DND-41 (cell line): Measurements from ENCODE around the gene COPS8.

Source experiments
- CTCF ChIP-seq: IDR thresholded peaks from 2 replicates; pipeline ENCODE4 v1.5.1; 2012; ENCODE audit warnings: borderline replicate concordance, low read length, moderate library complexity, mild to moderate bottlenecking; ENCODE audit not compliant: poor library complexity, severe bottlenecking; ENCODE audit errors: extremely low read depth
- EZH2 ChIP-seq: IDR thresholded peaks from 3 replicates; pipeline ENCODE4 v1.6.1; 2012; ENCODE audit warnings: borderline replicate concordance, low read depth, mild to moderate bottlenecking, moderate library complexity, low read length, inconsistent platforms; ENCODE audit not compliant: severe bottlenecking

- TF ChIP-seq CTCF (no peak), EZH2 (no peak)
These were observed 52.1 kb downstream of the COPS8 start for GRCh38 chr2:237137626-237138323.
